H1 (cell line): ENCODE data around the gene TMC6. TPM values are rescaled to one million over a fixed set of nuclear protein-coding genes. Genes with fewer than 3 reads are reported as not detected.

Experiments used
- ATF2 ChIP-seq: IDR thresholded peaks from 2 replicates; pipeline ENCODE4 v1.6.1; 2012; ENCODE audit warnings: low read length, inconsistent platforms
- CTCF ChIP-seq, 3 experiments: IDR thresholded peaks; 1 replicate in 2 of 3; 2 replicates in 1 of 3; pipeline versions ENCODE4 v1.5.1 to v1.6.1; 2011; ENCODE audit warnings: low read length in 3 of 3, mild to moderate bottlenecking in 3 of 3, inconsistent platforms in 2 of 3, low read depth in 1 of 3, moderate library complexity in 1 of 3; ENCODE audit not compliant: insufficient read depth in 1 of 3; ENCODE audit errors: control extremely low read depth in 1 of 3
- FOSL1 ChIP-seq: IDR thresholded peaks from 2 replicates; pipeline ENCODE4 v1.6.1; 2011; ENCODE audit warnings: mild to moderate bottlenecking, low read depth, low read length, moderate library complexity; ENCODE audit not compliant: insufficient read depth
- HDAC2 ChIP-seq, 2 experiments: fragments of 300-600 bp in 1 of 2; sonication (generic) in 1 of 2; IDR thresholded peaks; 2 replicates each; pipeline ENCODE4 v1.6.1; 2011 to 2012; ENCODE audit warnings: low read depth in 2 of 2, low read length in 2 of 2, mild to moderate bottlenecking in 2 of 2, moderate library complexity in 2 of 2, borderline replicate concordance in 1 of 2, inconsistent platforms in 1 of 2
- RAD21 ChIP-seq, 2 experiments: IDR thresholded peaks in 1 of 2; conservative IDR thresholded peaks in 1 of 2; 2 replicates each; pipeline ENCODE4 v1.6.1; 2011; ENCODE audit warnings: low read depth in 2 of 2, low read length in 2 of 2, improper control_type of control experiment in 1 of 2, inconsistent platforms in 1 of 2, mild to moderate bottlenecking in 1 of 2, moderate library complexity in 1 of 2
- SIN3A ChIP-seq, 2 experiments: IDR thresholded peaks in 1 of 2; conservative IDR thresholded peaks in 1 of 2; 2 replicates each; pipeline ENCODE4 v1.6.1; 2011 to 2012; ENCODE audit warnings: low read length in 2 of 2, improper control_type of control experiment in 1 of 2, low read depth in 1 of 2, mild to moderate bottlenecking in 1 of 2
- SP1 ChIP-seq: IDR thresholded peaks from 2 replicates; pipeline ENCODE4 v1.6.1; 2011; ENCODE audit warnings: low read depth, low read length
- SP4 ChIP-seq: IDR thresholded peaks from 2 replicates; pipeline ENCODE4 v1.6.1; 2012; ENCODE audit warnings: low read length, inconsistent platforms
- TBP ChIP-seq: IDR thresholded peaks from 2 replicates; pipeline ENCODE4 v1.6.1; 2011; ENCODE audit warnings: low read depth, low read length, improper control_type of control experiment
- polyA plus RNA-seq, 7 experiments: library from polyadenylated mRNA; depleted of rRNA in 3 of 7; stranded (reverse) in 5 of 7; unstranded in 2 of 7; fragments of >200 nt in 5 of 7; fragments of 200-250 nt in 2 of 7; gene quantifications; 1 replicate in 5 of 7; 2 replicates in 1 of 7; 4 replicates in 1 of 7; pipeline versions ENCODE4 v1.2.1 to v1.2.3, GENCODE V29; 2011 to 2013; ENCODE audit warnings: missing spikeins in 2 of 7, mixed read lengths in 2 of 7
- total RNA-seq: library from RNA; stranded (reverse); fragmentation: NEBNext Ultra II Directional; extraction: Animal tissue kit (Norgen Biotek cat#: 25700); gene quantifications from 2 replicates; pipeline ENCODE4 v1.2.1, GENCODE V29; 2021

Gene TMC6
- total and polyA plus RNA-seq, 2 of the 8 experiments (the other 6 are each of a cell fraction or from before 2014, with no cell fraction given), result 39.4 to 77.6 TPM

GRCh38 chr17:78133971-78134898 is 5.7 kb upstream of the TMC6 start (continued):
- 0 out of 2 replicates have a peak, but pooled peaks have one; percentile 20 for TF ChIP-seq ATF2
- TF ChIP-seq HDAC2 (IDR thresholded peaks at IDR 0.05; ENCODE audit: borderline replicate concordance in 1 of 2, low read depth in 2 of 2, low read length in 2 of 2), result peak in 1 of 2 experiments; percentile 99; a peak in 2 of 4 replicates
- no peak for TF ChIP-seq FOSL1
- TF ChIP-seq SIN3A (conservative IDR thresholded peaks at IDR 0.05 in 1 of 2, IDR thresholded peaks at IDR 0.05 in 1 of 2; ENCODE audit: low read depth in 1 of 2, low read length in 2 of 2), result peak in 1 of 2 experiments; percentile 62; a peak in 1 of 4 replicates
- peak; percentile 56; the same call in 1 of the 2 replicates for TF ChIP-seq TBP
- peak; percentile 87 to 95 (median 90) for TF ChIP-seq CTCF (IDR thresholded peaks at IDR 0.05; ENCODE audit: control extremely low read depth in 1 of 3, insufficient read depth in 1 of 3, low read depth in 1 of 3, low read length in 3 of 3)
- peak; percentile 65 to 82 for TF ChIP-seq RAD21 (IDR thresholded peaks at IDR 0.05 in 1 of 2, conservative IDR thresholded peaks at IDR 0.05 in 1 of 2; ENCODE audit: low read depth in 2 of 2, low read length in 2 of 2)
- TF ChIP-seq SP4, result 0 out of 2 replicates have a peak, but pooled peaks have one; percentile 34
- no peak for TF ChIP-seq SP1
